GM21737 (cell line): ENCODE measurements around the gene SIGLEC14.

Experiments used
- ATAC-seq: cut with Tn5 transposase; IDR thresholded peaks from one replicate; pipeline ENCODE4 v1.9.1; 2021; ENCODE audit warnings: mild to moderate bottlenecking, moderate library complexity; ENCODE audit not compliant: unreplicated experiment

SIGLEC14 gene

GRCh38 chr19:51626675-51627074, 19.9 kb downstream of the SIGLEC14 start:
- ATAC-seq = no peak

GRCh38 chr19:51621178-51621577, 25.4 kb downstream of the SIGLEC14 start:
- ATAC-seq = no peak

- no peak for ATAC-seq
These were observed 30.6 kb downstream of the SIGLEC14 start for GRCh38 chr19:51615991-51616390.

- no peak for ATAC-seq
These were observed 31.8 kb downstream of the SIGLEC14 start for GRCh38 chr19:51614789-51615188.

GRCh38 chr19:51610576-51610975, 36.0 kb downstream of the SIGLEC14 start:
- ATAC-seq = no peak

GRCh38 chr19:51607920-51608562, 38.6 kb downstream of the SIGLEC14 start:
- ATAC-seq = no peak

- peak; percentile 77 for ATAC-seq
These were observed 39.5 kb downstream of the SIGLEC14 start for GRCh38 chr19:51607077-51607476.

- ATAC-seq = no peak
These were observed 44.3 kb downstream of the SIGLEC14 start for GRCh38 chr19:51602189-51602854.

GRCh38 chr19:51600940-51601580, 45.6 kb downstream of the SIGLEC14 start:
- no peak for ATAC-seq

- no peak for ATAC-seq
These were observed 47.5 kb downstream of the SIGLEC14 start for GRCh38 chr19:51599084-51599483.

GRCh38 chr19:51598159-51598915, 48.3 kb downstream of the SIGLEC14 start:
- no peak for ATAC-seq

GRCh38 chr19:51595190-51596175, 51.1 kb downstream of the SIGLEC14 start:
- no peak for ATAC-seq

- peak; percentile 10 for ATAC-seq
These were observed 51.9 kb downstream of the SIGLEC14 start for GRCh38 chr19:51594774-51595109.

GRCh38 chr19:51593969-51594773, 52.5 kb downstream of the SIGLEC14 start:
- peak; percentile 94 for ATAC-seq

GRCh38 chr19:51593138-51593890, 53.3 kb downstream of the SIGLEC14 start:
- ATAC-seq = no peak
